Sciatic nerve (tissue), 2 donors: ENCODE data around the gene FXYD1. TPM values are rescaled to one million over a fixed set of nuclear protein-coding genes. Genes with fewer than 3 reads are reported as not detected.
A peak's percentile ranks its signal among the peaks of the same experiment; 100 is the strongest.

ENCODE experiments used
- ATAC-seq: fragments of 200-7000 bp; cut with Tn5 transposase; one replicate; pipeline ENCODE4 v1.9.1; 2020; ENCODE audit warnings: mild to moderate bottlenecking, moderate library complexity
- DNase-seq: peaks from one replicate; pipeline ENCODE4 v3.0.0-alpha.2; 2020; ENCODE audit warnings: low spot score
- intact Hi-C: fragments of 100-400 bp; cut with DNase I; formaldehyde crosslinking; loops from one replicate; pipeline ENCODE4 v1.14.2; 2022
- total RNA-seq: library from RNA; stranded (reverse); fragmentation: NEBNext Ultra II Directional; extraction: Animal tissue kit (Norgen Biotek cat#: 25700); gene quantifications from one replicate; pipeline ENCODE4 v1.2.1, GENCODE V29; 2021
- donor health status: DM: no; HTN: no; CAD: no.
- donor health status: DM: no; HTN: no; CAD: no.

Gene FXYD1
- total RNA-seq, 1 donor from 2014 or later = 460 TPM

DNA sequence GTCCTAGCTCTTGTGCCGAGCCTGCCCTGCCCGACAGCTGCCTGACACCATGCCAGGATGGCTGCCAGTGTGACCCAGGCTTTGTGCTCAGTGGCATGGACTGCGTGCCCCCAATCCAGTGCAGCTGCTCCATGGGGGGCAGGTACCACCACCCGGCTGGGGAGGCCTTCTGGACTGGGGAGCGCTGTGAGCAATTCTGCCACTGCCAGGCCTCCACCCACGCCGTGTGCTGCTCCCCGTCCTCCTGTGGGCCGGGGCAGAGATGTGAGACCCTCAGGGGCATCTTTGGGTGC lies 32.4 kb upstream of the FXYD1 start:
- intact Hi-C loops = no loop called here

GRCh38 chr19:35106898-35107541 lies 31.6 kb upstream of the FXYD1 start:
- no peak for DNase-seq
- intact Hi-C loops = no loop called here
- peak; percentile 4 for ATAC-seq

More for the DNA sequence above, 32.4 kb upstream of the FXYD1 start:
- ATAC-seq (no peak), DNase-seq (no peak)

GRCh38 chr19:35107545-35107944 lies 31.1 kb upstream of the FXYD1 start:
- DNase-seq (no peak), ATAC-seq (peak; percentile 84)
- intact Hi-C loops = no loop called here

GRCh38 chr19:35108730-35109129 lies 29.9 kb upstream of the FXYD1 start:
- intact Hi-C loops = no loop called here
- DNase-seq (no peak), ATAC-seq (no peak)

DNA sequence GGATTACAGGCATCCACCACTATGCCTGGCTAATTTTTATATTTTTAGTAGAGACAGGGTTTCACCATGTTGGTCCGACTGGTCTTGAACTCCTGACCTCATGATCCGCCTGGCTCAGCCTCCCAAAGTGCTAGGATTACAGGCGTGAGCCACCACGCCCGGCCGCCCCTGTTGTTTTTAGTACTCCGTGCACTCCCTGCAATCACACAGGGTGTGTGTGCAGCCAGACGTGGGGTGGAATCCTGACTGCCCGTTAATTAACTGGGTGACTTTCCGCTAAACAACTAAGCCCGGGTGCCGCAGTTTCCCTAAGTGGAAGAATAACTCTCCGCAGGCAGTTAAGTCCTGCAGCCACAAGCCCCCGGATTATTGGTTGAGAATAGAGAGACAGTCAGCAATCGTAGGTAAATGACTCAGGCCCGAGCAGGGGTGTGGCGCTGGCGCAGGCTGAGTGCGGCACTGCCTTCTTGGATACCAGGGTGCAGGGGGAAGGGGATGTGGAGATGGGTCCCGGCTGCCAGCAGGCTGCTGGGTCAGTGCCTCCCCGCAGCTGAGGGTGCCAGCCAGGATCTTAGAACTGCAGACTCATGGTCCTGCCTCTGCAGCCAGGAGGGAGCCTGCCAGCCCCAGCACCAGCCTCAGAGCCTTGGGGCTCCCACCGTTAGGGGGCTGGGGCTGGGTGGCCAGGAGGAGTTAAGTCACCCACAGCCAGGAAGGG lies 29.1 kb upstream of the FXYD1 start:
- no peak for ATAC-seq
- intact Hi-C loops = no loop called here
- DNase-seq = no peak

DNA sequence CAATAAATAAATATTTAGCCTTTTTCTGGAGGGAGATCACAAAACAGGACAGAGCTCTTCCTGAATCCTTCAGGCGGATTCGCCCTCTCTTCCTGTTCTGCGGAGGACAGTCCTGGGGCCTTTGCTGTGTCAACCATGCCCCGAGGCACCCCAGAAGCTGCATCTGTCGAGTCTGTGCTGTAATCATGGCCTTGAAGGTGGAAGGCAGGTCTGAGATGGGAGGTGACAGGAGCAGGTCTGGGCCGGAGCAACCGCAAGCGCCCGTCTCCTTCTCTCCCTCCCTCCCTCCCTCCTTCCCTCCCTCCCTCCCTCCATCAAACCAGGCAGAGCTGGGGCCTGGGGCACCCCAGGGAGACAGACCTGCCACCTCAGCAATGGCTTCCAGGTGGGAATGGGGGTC lies 27.6 kb upstream of the FXYD1 start:
- intact Hi-C loops = no loop called here
- ATAC-seq (no peak), DNase-seq (no peak)

GRCh38 chr19:35112995-35113688 lies 25.5 kb upstream of the FXYD1 start:
- no peak for ATAC-seq
- intact Hi-C loops = no loop called here

DNA sequence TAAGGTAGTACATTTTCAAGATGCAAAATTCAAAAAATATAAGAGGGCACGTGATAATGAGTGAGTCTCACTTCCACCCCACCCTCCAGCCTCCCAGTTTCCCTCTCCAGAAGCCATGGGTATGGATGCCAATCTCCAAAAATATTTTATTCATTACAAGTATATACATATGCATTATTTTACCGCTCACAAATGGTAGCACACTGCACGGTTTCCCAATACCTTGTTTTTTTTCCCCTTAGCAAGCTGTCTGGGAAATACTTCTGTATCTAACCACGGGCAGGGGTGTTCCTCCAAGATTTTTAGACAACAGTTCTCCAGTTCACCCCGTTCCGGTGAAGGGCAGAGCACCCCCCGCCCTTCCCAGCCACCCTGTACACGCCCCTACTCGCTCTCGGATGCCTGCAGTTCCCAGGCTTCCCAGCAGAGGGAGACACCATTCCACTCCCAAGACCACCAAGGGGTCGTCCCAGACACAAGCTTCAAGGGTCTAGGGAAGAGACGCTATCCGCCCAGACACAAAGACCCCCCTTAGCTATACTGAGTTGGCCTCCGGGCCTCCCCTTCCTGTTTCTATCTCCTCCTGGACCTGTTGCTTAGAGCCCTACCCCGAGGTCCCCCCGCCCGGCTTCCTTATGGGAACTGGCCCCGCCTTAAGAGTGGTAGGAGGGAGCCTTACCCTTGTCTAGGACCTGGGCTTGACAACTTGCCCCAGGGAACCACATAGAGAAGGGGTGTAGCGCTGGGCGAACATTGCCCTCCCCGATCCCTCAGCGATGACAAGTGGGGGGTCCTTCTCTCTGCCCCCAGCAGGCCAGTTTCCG lies 24.1 kb upstream of the FXYD1 start:
- peak; percentile 89 for DNase-seq
- peak; percentile 84 for ATAC-seq
- intact Hi-C loops = no loop called here

More at GRCh38 chr19:35112995-35113688, 25.5 kb upstream of the FXYD1 start:
- no peak for DNase-seq

DNA sequence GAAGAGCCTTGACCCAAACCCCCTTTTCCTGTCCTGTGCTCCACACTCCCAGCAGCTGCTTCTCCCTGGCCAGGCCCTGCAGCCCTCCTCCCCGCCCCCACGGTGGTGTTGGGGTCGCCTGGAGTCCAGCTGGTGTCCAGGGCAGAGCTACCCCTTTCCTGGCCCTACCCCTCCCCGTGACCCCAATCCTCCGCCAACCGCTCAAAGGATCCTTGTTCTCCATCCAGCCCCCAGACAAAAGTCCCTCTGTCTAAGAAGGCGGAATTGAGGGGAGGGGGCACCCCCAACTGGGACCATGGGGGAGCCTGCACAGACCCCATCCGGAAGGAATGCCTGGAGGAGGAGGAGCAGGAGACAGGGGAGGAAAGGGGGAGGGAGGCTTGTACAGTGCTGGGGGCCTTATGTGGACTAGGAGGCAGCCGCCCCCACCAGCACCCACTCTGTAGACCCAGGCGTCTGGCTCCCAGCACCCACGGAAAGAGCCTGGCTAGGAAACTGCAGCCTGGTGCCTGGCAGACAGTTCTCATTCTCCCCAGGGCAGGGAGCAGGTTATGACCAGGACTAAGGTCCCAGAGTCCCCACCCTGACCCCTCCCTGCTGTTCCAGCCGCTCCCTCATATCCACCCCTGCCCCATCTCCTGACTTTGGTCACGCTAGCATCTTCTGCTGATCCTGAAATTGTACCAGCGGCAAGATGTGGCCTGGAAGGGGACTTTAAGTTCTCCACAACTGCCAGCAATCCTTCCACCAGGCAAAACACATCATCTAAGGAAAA lies 23.3 kb upstream of the FXYD1 start, which contains the start of gene FXYD3:
Gene FXYD3 (plus strand): TSS at position 647 of the 775 bp plus-strand sequence. CDS start 3,554 bp downstream, outside the sequence.
- intact Hi-C loops = no loop called here
- DNase-seq (peak; percentile 89), ATAC-seq (peak; percentile 79)

GRCh38 chr19:35116072-35116801 lies 22.4 kb upstream of the FXYD1 start:
- intact Hi-C loops = no loop called here
- ATAC-seq = no peak
- DNase-seq = no peak

DNA sequence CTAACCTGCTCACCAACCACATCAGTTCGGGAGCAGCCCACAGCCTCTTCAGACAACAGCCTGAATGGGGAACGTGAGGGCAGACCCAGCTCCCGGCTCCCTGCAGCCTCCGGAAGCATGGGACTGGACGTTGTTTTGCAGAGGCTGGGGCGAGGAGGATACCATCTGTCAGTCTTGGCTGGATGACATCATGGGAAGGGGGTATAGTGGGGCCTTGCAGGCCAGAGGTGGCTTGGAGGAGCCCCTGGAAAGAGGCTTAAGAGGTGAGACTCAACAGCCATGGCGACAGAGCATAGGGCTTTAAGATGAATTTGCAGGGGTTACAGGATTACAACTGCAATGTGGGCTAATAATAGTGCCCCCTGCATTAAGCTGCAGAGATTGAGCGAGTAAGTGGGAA lies 21.5 kb upstream of the FXYD1 start:
- intact Hi-C loops = no loop called here
- DNase-seq = no peak
- no peak for ATAC-seq

DNA sequence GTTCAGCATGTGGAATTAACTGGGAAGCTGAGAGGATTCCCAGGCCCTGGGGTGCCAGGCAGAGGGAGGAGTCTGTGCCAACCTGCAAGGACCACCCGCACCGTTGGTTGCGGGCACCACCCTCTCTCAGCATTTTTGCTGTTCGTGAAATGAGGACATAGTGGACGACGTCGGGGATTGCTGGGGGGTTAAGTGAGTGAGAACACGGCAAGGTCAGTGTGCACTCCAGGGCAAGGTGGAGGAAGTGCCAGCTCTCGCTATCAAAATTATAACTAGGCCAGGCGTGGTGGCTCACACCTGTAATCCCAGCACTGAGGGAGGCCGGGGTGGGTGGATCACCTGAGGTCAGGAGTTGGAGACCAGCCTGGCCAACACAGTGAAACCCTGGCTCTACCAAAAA lies 20.8 kb upstream of the FXYD1 start:
- no peak for DNase-seq
- intact Hi-C loops = no loop called here
- ATAC-seq = no peak

DNA sequence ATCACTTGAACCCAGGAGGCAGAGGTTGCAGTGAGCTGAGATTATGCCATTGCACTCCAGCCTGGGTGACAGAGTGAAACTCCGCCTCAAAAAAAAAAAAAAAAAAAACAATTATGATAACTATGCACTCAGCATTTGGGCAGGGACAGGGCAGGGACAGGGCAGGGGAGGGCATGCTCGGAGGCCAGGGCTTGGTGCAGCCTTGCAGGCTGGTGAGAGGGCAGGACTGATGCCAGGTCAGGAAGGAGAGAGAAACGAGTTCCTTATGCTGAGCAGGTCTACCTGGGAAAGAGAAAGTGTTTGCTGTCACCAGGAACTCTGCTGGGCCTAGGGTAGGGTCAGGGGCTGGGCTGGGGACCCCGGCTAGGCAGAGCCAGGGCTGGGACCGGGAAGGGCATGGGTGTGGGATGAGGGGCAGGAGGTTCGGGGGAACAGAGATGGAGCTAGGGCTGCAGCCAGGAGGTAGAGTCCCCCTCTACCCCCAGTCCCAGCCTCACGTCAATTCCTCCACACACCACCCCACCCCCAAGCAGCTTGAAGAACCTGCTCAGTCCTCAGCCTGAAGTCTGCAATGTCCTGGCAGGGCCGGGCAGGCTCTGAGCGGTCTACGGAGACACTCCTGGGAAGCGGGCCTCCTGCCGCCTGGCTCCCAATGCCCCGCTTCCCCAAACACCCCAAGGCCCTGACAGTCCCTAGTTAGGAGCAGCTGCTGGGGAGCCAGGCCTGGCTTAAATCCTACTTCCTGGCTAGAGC lies 20.2 kb upstream of the FXYD1 start:
- DNase-seq = no peak
- no peak for ATAC-seq
- intact Hi-C loops = no loop called here

DNA sequence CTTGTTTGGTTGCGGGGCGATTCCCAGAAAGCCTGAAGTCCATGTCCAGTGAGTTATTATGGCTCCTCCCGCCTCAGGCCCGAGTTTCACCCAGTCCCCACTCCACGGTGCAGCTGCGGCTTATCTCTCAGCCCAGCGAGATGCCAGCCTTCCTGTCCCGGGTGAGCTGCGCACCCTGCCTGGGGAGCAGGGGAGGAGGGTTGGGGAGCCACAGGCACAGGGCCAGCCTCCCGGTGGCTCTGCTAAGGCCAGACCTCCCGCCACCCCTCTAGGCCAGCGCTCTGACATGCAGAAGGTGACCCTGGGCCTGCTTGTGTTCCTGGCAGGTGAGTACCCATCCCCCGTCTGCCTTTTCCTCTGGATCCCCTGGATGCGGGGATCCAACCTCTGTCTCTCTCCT lies 19.5 kb upstream of the FXYD1 start:
- intact Hi-C loops = no loop called here
- DNase-seq (no peak), ATAC-seq (no peak)

DNA sequence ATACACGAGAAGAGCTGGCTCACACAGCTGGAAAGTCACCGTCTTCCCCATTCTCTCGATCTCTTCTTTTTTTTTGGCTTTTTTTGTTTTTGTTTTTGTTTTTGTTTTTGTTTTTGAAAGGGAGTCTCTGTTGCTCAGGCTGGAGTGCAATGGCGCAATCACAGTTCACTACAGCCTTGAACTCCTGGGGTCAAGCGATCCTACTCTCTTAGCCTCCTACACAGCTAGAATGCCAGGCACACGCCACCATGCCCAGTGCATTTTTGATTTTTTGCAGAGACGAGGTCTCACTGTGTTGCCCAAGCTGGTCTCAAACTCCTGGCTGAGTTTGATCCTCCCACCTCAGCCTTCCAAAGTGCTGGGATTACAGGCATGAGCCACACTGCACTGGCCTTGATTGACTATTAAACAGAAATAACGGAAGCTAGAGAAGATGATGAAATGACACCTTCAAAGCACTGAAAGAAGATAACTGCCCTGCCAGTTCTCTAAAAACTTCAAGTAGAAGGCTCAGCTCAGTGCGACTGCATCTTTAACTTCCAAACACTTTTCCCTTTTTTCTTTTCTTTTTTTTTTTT lies 19.0 kb upstream of the FXYD1 start:
- DNase-seq (no peak), ATAC-seq (no peak)
- intact Hi-C loops = no loop called here

DNA sequence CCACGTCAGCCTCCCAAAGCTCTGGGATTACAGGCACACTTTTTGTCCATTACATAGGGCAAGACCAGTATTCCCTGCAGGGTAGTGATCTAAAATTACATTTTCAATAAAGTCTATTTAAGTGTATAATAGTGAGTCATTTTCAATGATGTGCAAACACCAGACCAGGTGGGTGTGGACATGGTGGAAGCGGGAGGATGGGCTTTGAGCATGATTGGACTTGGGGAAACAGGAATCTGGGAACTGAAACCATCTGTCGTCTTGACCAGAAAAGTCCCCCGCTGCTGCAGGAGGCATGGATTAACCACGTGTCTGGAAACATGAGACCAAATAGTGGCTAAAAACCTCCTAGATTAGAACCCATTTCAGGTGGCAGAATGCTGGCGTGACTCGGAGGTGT lies 18.1 kb upstream of the FXYD1 start:
- DNase-seq (no peak), ATAC-seq (no peak)
- intact Hi-C loops = no loop called here

- intact Hi-C loops = no loop called here
- ATAC-seq = no peak
- no peak for DNase-seq
Observed at GRCh38 chr19:35120898-35121297, 17.7 kb upstream of the FXYD1 start.
